Cerebellar cortex (tissue), 1 donor: ENCODE results near the gene AGPS.
"Not testable (repeated sequence)": the region's sequence is repeated elsewhere in the genome, so short reads cannot be mapped to it uniquely, and the experiment has no call there.

Experiments used
- DNase-seq: peaks from one replicate; pipeline ENCODE4 v3.0.0-alpha.2; 2015; ENCODE audit warnings: low spot score

The AGPS gene

GRCh38 chr2:177424120-177424519 lies 31.5 kb downstream of the AGPS start:
- DNase-seq: not testable (repeated sequence)

GRCh38 chr2:177424620-177425019 lies 32.0 kb downstream of the AGPS start:
- DNase-seq: not testable (repeated sequence)

GRCh38 chr2:177427316-177427715 lies 34.7 kb downstream of the AGPS start:
- no peak for DNase-seq

GRCh38 chr2:177427936-177428335 lies 35.4 kb downstream of the AGPS start:
- DNase-seq: not testable (repeated sequence)

- no peak for DNase-seq
These were observed 37.2 kb downstream of the AGPS start for GRCh38 chr2:177429688-177430325.

- no peak for DNase-seq
These were observed 37.8 kb downstream of the AGPS start for GRCh38 chr2:177430411-177430810.

- not testable (repeated sequence) for DNase-seq
These were observed 38.6 kb downstream of the AGPS start for GRCh38 chr2:177431111-177431725.

GRCh38 chr2:177432703-177433102 lies 40.1 kb downstream of the AGPS start:
- no peak for DNase-seq

GRCh38 chr2:177433402-177433801 lies 40.8 kb downstream of the AGPS start:
- no peak for DNase-seq

- DNase-seq: no peak
These were observed 41.9 kb downstream of the AGPS start for GRCh38 chr2:177434475-177434874.

- no peak for DNase-seq
These were observed 52.6 kb downstream of the AGPS start for GRCh38 chr2:177445200-177445599.

- no peak for DNase-seq
These were observed 55.5 kb downstream of the AGPS start for GRCh38 chr2:177448031-177448430.

GRCh38 chr2:177449159-177449558 lies 56.6 kb downstream of the AGPS start:
- DNase-seq: no peak

- DNase-seq: no peak
These were observed 62.6 kb downstream of the AGPS start for GRCh38 chr2:177455187-177455586.

- DNase-seq: not testable (repeated sequence)
These were observed 67.2 kb downstream of the AGPS start for GRCh38 chr2:177459756-177460155.

GRCh38 chr2:177460973-177461585 lies 68.5 kb downstream of the AGPS start:
- no peak for DNase-seq

- DNase-seq: no peak
These were observed 72.0 kb downstream of the AGPS start for GRCh38 chr2:177464549-177464948.

GRCh38 chr2:177465400-177466138 lies 73.0 kb downstream of the AGPS start:
- DNase-seq: no peak

GRCh38 chr2:177466337-177467195 lies 74.0 kb downstream of the AGPS start:
- DNase-seq: no peak

GRCh38 chr2:177467646-177468045 lies 75.1 kb downstream of the AGPS start:
- no peak for DNase-seq

GRCh38 chr2:177471990-177472389 lies 79.4 kb downstream of the AGPS start:
- DNase-seq: no peak

GRCh38 chr2:177474301-177474700 lies 81.7 kb downstream of the AGPS start:
- no peak for DNase-seq
